Hematopoietic multipotent progenitor cell treated with erythropoietin and hydrocortisone succinate and interleukin-3 and kit ligand, for 6 days (in vitro differentiated cells): ENCODE measurements around the gene PPM1H.
"Not testable (repeated sequence)": the region's sequence is repeated elsewhere in the genome, so short reads cannot be mapped to it uniquely, and the experiment has no call there.

Experiments used
- DNase-seq: peaks from one replicate; pipeline ENCODE4 v3.0.0-alpha.2; 2015

Gene PPM1H

GRCh38 chr12:62907561-62907960 is 27.4 kb downstream of the PPM1H start:
- DNase-seq = no peak

- DNase-seq = no peak
Observed at GRCh38 chr12:62907078-62907477, 27.9 kb downstream of the PPM1H start.

GRCh38 chr12:62903151-62903550 is 31.8 kb downstream of the PPM1H start:
- DNase-seq = peak; percentile 55

- DNase-seq = no peak
Observed at GRCh38 chr12:62900686-62901272, 34.2 kb downstream of the PPM1H start.

- DNase-seq = no peak
Observed at GRCh38 chr12:62899568-62900390, 35.2 kb downstream of the PPM1H start.

- no peak for DNase-seq
Observed at GRCh38 chr12:62898526-62898925, 36.4 kb downstream of the PPM1H start.

GRCh38 chr12:62895351-62895877 is 39.5 kb downstream of the PPM1H start:
- DNase-seq = no peak

GRCh38 chr12:62893276-62893675 is 41.7 kb downstream of the PPM1H start:
- DNase-seq = no peak

- peak; percentile 39 for DNase-seq
Observed at GRCh38 chr12:62891805-62892549, 43.0 kb downstream of the PPM1H start.

GRCh38 chr12:62888454-62889110 is 46.4 kb downstream of the PPM1H start:
- DNase-seq = no peak

GRCh38 chr12:62886796-62887195 is 48.2 kb downstream of the PPM1H start:
- no peak for DNase-seq

- DNase-seq = no peak
Observed at GRCh38 chr12:62885242-62885641, 49.7 kb downstream of the PPM1H start.

GRCh38 chr12:62884832-62885231 is 50.1 kb downstream of the PPM1H start:
- not testable (repeated sequence) for DNase-seq

GRCh38 chr12:62882696-62883095 is 52.3 kb downstream of the PPM1H start:
- DNase-seq = no peak

- DNase-seq = no peak
Observed at GRCh38 chr12:62882140-62882539, 52.8 kb downstream of the PPM1H start.

- no peak for DNase-seq
Observed at GRCh38 chr12:62879691-62880090, 55.3 kb downstream of the PPM1H start.

GRCh38 chr12:62879228-62879627 is 55.7 kb downstream of the PPM1H start:
- not testable (repeated sequence) for DNase-seq

- no peak for DNase-seq
Observed at GRCh38 chr12:62878211-62878610, 56.7 kb downstream of the PPM1H start.

- DNase-seq = no peak
Observed at GRCh38 chr12:62876938-62877548, 57.9 kb downstream of the PPM1H start.

GRCh38 chr12:62873826-62874448 is 61.0 kb downstream of the PPM1H start:
- DNase-seq = no peak

GRCh38 chr12:62873116-62873825 is 61.7 kb downstream of the PPM1H start:
- no peak for DNase-seq
